H9 (cell line): ENCODE measurements around the gene DDX27. TPM values are rescaled to one million over a fixed set of nuclear protein-coding genes. Genes with fewer than 3 reads are reported as not detected.

Experiments
- DNase-seq: peaks from one replicate; pipeline ENCODE4 v3.0.0-alpha.2; 2017
- H2AFZ ChIP-seq: one replicate; pipeline ENCODE4 v1.6.1; 2013; ENCODE audit warnings: mild to moderate bottlenecking, low read length, control low read depth, moderate library complexity
- H2AK5ac ChIP-seq: 2 replicates; pipeline ENCODE4 v1.6.1; 2013; ENCODE audit warnings: low read length, control low read depth, mixed read lengths; ENCODE audit not compliant: insufficient read length
- H2BK120ac ChIP-seq: one replicate; pipeline ENCODE4 v1.6.1; 2013; ENCODE audit warnings: low read depth, mild to moderate bottlenecking, low read length, control low read depth, inconsistent platforms; ENCODE audit not compliant: poor library complexity, severe bottlenecking
- H2BK12ac ChIP-seq: 2 replicates; pipeline ENCODE4 v1.6.1; 2013; ENCODE audit warnings: low read length, control low read depth, mixed read lengths, low read depth; ENCODE audit not compliant: insufficient read length
- H2BK15ac ChIP-seq: 2 replicates; pipeline ENCODE4 v1.6.1; 2013; ENCODE audit warnings: low read depth, low read length, control low read depth
- H2BK20ac ChIP-seq: one replicate; pipeline ENCODE4 v1.6.1; 2013; ENCODE audit warnings: low read depth, mild to moderate bottlenecking, low read length, control low read depth, inconsistent platforms; ENCODE audit not compliant: poor library complexity, severe bottlenecking
- H2BK5ac ChIP-seq: 2 replicates; pipeline ENCODE4 v1.6.1; 2013; ENCODE audit warnings: low read length, control low read depth, mixed read lengths; ENCODE audit not compliant: insufficient read length
- H3K14ac ChIP-seq: 2 replicates; pipeline ENCODE4 v1.6.1; 2013; ENCODE audit warnings: low read length, control low read depth; ENCODE audit not compliant: insufficient read depth
- H3K18ac ChIP-seq: 2 replicates; pipeline ENCODE4 v1.6.1; 2013; ENCODE audit warnings: low read depth, mild to moderate bottlenecking, mixed read lengths, low read length, control low read depth; ENCODE audit not compliant: insufficient read length
- H3K23ac ChIP-seq: 2 replicates; pipeline ENCODE4 v1.6.1; 2013; ENCODE audit warnings: low read length, control low read depth, mixed read lengths, low read depth; ENCODE audit not compliant: insufficient read length
- H3K23me2 ChIP-seq: 2 replicates; pipeline ENCODE4 v1.6.1; 2013; ENCODE audit warnings: low read depth, mild to moderate bottlenecking, mixed read lengths, low read length, control low read depth; ENCODE audit not compliant: insufficient read length, poor library complexity, severe bottlenecking
- H3K27ac ChIP-seq: 2 replicates; pipeline ENCODE4 v1.5.1; 2013; ENCODE audit warnings: low read length, control low read depth, mixed read lengths, low read depth; ENCODE audit not compliant: insufficient read length
- H3K27me3 ChIP-seq: 2 replicates; pipeline ENCODE4 v1.6.1; 2013; ENCODE audit warnings: low read length, control low read depth, inconsistent platforms; ENCODE audit not compliant: insufficient read depth
- H3K4ac ChIP-seq: 2 replicates; pipeline ENCODE4 v1.6.1; 2013; ENCODE audit warnings: low read depth, mild to moderate bottlenecking, control low read depth, inconsistent platforms, low read length, moderate library complexity
- H3K4me1 ChIP-seq: 2 replicates; pipeline ENCODE4 v1.6.1; 2013; ENCODE audit warnings: low read length, control low read depth, inconsistent platforms; ENCODE audit not compliant: insufficient read depth
- H3K4me2 ChIP-seq: 2 replicates; pipeline ENCODE4 v1.6.1; 2013; ENCODE audit warnings: low read length, control low read depth, mixed read lengths; ENCODE audit not compliant: insufficient read length, insufficient read depth
- H3K56ac ChIP-seq: 2 replicates; pipeline ENCODE4 v1.6.1; 2013; ENCODE audit warnings: low read depth, mild to moderate bottlenecking, mixed read lengths, low read length, control low read depth; ENCODE audit not compliant: insufficient read length
- H3K79me1 ChIP-seq: 2 replicates; pipeline ENCODE4 v1.6.1; 2013; ENCODE audit warnings: low read depth, mild to moderate bottlenecking, moderate library complexity, low read length, control low read depth, inconsistent platforms; ENCODE audit not compliant: insufficient read depth, poor library complexity, severe bottlenecking
- H3K79me2 ChIP-seq: 2 replicates; pipeline ENCODE4 v1.6.1; 2013; ENCODE audit warnings: low read length, control low read depth, inconsistent platforms; ENCODE audit not compliant: insufficient read depth
- H3K9ac ChIP-seq: 2 replicates; pipeline ENCODE4 v1.6.1; 2013; ENCODE audit warnings: low read length, control low read depth, mixed read lengths; ENCODE audit not compliant: insufficient read length; ENCODE audit errors: extremely low read depth
- H3K9me3 ChIP-seq: one replicate; pipeline ENCODE4 v1.6.1; 2013; ENCODE audit warnings: low read depth, low read length, inconsistent platforms; ENCODE audit not compliant: control insufficient read depth
- H3T11ph ChIP-seq: one replicate; pipeline ENCODE4 v1.6.1; 2013; ENCODE audit warnings: mild to moderate bottlenecking, low read length, control low read depth, inconsistent platforms
- H4K20me1 ChIP-seq: one replicate; pipeline ENCODE4 v1.6.1; 2013; ENCODE audit not compliant: control insufficient read depth, insufficient read length, insufficient read depth
- H4K5ac ChIP-seq: 2 replicates; pipeline ENCODE4 v1.6.1; 2013; ENCODE audit warnings: low read depth, mild to moderate bottlenecking, mixed read lengths, low read length, control low read depth; ENCODE audit not compliant: insufficient read length
- H4K8ac ChIP-seq: replicated peaks from 2 replicates; pipeline ENCODE4 v1.6.1; 2013; ENCODE audit warnings: low read length, control low read depth, mixed read lengths, low read depth; ENCODE audit not compliant: insufficient read length
- H4K91ac ChIP-seq: 2 replicates; pipeline ENCODE4 v1.6.1; 2013; ENCODE audit warnings: low read depth, mild to moderate bottlenecking, moderate library complexity, mixed read lengths, low read length, control low read depth; ENCODE audit not compliant: insufficient read length
- H3K27ac Mint-ChIP-seq, 3 experiments: 2 replicates in 2 of 3; 3 replicates in 1 of 3; pipeline ENCODE4 v1.8.0; 2020 to 2021; ENCODE audit warnings: mixed read lengths in 3 of 3, mild to moderate bottlenecking in 1 of 3, moderate library complexity in 1 of 3
- H3K27me3 Mint-ChIP-seq: 2 replicates; pipeline ENCODE4 v1.8.0; 2021; ENCODE audit warnings: low read depth, mild to moderate bottlenecking, moderate library complexity, mixed read lengths
- H3K36me3 Mint-ChIP-seq, 3 experiments: 2 replicates in 2 of 3; 3 replicates in 1 of 3; pipeline ENCODE4 v1.8.0; 2020 to 2021; ENCODE audit warnings: low read depth in 3 of 3, mixed read lengths in 3 of 3; ENCODE audit not compliant: insufficient read depth in 1 of 3
- H3K4me1 Mint-ChIP-seq, 2 experiments: 2 replicates each; pipeline ENCODE4 v1.8.0; 2020; ENCODE audit warnings: mixed read lengths in 2 of 2
- H3K4me3 Mint-ChIP-seq, 2 experiments: 2 replicates in 1 of 2; 3 replicates in 1 of 2; pipeline ENCODE4 v1.8.0; 2020 to 2021; ENCODE audit warnings: mild to moderate bottlenecking in 2 of 2, mixed read lengths in 2 of 2, moderate library complexity in 1 of 2
- H3K9me3 Mint-ChIP-seq, 2 experiments: 2 replicates in 1 of 2; 3 replicates in 1 of 2; pipeline ENCODE4 v1.8.0; 2020; ENCODE audit warnings: mild to moderate bottlenecking in 2 of 2, mixed read lengths in 2 of 2, moderate library complexity in 1 of 2
- total RNA-seq: library from RNA; stranded (reverse); gene quantifications from 2 replicates; pipeline ENCODE4 v1.2.1, GENCODE V29; 2021
- TF ChIP-seq, protein P1 (sequence below): fragments of 200-600 bp; sonication (generic); conservative IDR thresholded peaks from 3 replicates; pipeline ENCODE4 v1.8.0; 2021; ENCODE audit warnings: antibody characterized with exemption, mild to moderate bottlenecking

DDX27 gene
- total RNA-seq, 1 experiment from 2014 or later = 46.9 TPM

DNA sequence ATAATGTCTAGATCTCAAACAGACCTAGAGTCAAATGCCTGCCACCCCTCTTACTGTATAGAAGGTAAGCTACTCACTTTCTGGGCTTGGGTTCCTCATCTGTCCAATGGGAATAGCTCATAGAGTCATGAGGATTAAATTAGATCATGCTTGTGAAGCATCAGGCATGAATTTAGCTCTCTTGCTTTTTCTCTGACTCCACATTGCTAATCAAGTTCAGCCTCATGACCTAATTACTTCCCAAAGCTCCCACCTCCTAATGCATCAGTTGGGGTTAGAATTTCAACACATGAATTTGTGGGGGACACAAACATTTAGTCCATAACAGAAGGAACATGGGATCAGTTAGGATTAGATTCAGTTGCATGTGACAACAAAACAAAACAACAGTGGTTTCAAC, 4.6 kb upstream of the DDX27 start:
- TF ChIP-seq, protein P1, sequence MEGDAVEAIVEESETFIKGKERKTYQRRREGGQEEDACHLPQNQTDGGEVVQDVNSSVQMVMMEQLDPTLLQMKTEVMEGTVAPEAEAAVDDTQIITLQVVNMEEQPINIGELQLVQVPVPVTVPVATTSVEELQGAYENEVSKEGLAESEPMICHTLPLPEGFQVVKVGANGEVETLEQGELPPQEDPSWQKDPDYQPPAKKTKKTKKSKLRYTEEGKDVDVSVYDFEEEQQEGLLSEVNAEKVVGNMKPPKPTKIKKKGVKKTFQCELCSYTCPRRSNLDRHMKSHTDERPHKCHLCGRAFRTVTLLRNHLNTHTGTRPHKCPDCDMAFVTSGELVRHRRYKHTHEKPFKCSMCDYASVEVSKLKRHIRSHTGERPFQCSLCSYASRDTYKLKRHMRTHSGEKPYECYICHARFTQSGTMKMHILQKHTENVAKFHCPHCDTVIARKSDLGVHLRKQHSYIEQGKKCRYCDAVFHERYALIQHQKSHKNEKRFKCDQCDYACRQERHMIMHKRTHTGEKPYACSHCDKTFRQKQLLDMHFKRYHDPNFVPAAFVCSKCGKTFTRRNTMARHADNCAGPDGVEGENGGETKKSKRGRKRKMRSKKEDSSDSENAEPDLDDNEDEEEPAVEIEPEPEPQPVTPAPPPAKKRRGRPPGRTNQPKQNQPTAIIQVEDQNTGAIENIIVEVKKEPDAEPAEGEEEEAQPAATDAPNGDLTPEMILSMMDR = no peak
- Histone ChIP-seq H2BK120ac (no peak overlapping the region), H3K27ac (no peak overlapping the region), H3K18ac (no peak overlapping the region), H4K91ac (no peak overlapping the region), H4K20me1 (no peaks in the 10 kb centered on the region), H3K23ac (no peak overlapping the region), H3K56ac (no peak overlapping the region), H3K14ac (no peak overlapping the region), H3K9me3 (no peaks in the 10 kb centered on the region), H2BK20ac (no peak overlapping the region), H3K79me2 (no peaks in the 10 kb centered on the region), H2AK5ac (no peak overlapping the region), H3K9ac (no peak overlapping the region), H3K27me3 (no peaks in the 10 kb centered on the region), H3K4me2 (no peak overlapping the region), H2AFZ (no peak overlapping the region), H3T11ph (no peak overlapping the region), H3K4me1 (no peaks in the 10 kb centered on the region), H3K23me2 (peaks cover 3% of the 10 kb centered on the region), H3K79me1 (no peaks in the 10 kb centered on the region), H2BK12ac (no peak overlapping the region), H4K8ac (no peak overlapping the region), H2BK5ac (no peak overlapping the region), H4K5ac (no peak overlapping the region), H3K4ac (no peak overlapping the region), H2BK15ac (no peak overlapping the region)
- no peak for DNase-seq
- no peak overlapping the region for H3K27ac Mint-ChIP-seq
- H3K4me1 Mint-ChIP-seq = peaks cover 9% of the 10 kb centered on the region in 2 experiments
- H3K4me3 Mint-ChIP-seq = no peak overlapping the region
- peaks cover 0 to 4% (median 0%) of the 10 kb centered on the region in 3 experiments; a peak in 2 of 7 replicates for H3K36me3 Mint-ChIP-seq
- H3K9me3 Mint-ChIP-seq = peaks cover 3 to 7% of the 10 kb centered on the region in 2 experiments
- no peaks in the 10 kb centered on the region; the same call in 1 of the 2 replicates for H3K27me3 Mint-ChIP-seq
